Nephron progenitor cell (in vitro differentiated cells): ENCODE results near the gene FXYD7.
"Not testable (repeated sequence)": the region's sequence is repeated elsewhere in the genome, so short reads cannot be mapped to it uniquely, and the experiment has no call there.

Source experiments
- DNase-seq: peaks from one replicate; pipeline ENCODE4 v3.0.0; 2021
- H3K27ac Mint-ChIP-seq: 2 replicates; pipeline ENCODE4 v1.8.0; 2021; ENCODE audit warnings: mild to moderate bottlenecking, moderate library complexity, mixed read lengths
- H3K27me3 Mint-ChIP-seq: 2 replicates; pipeline ENCODE4 v1.8.0; 2021; ENCODE audit warnings: mild to moderate bottlenecking, low read depth, mixed read lengths; ENCODE audit not compliant: poor library complexity
- H3K36me3 Mint-ChIP-seq: 2 replicates; pipeline ENCODE4 v1.8.0; 2021; ENCODE audit warnings: low read depth, mixed read lengths
- H3K4me1 Mint-ChIP-seq: 2 replicates; pipeline ENCODE4 v1.8.0; 2021; ENCODE audit warnings: mixed read lengths
- H3K4me3 Mint-ChIP-seq: 2 replicates; pipeline ENCODE4 v1.8.0; 2021; ENCODE audit warnings: mild to moderate bottlenecking, moderate library complexity, mixed read lengths
- H3K9me3 Mint-ChIP-seq: 2 replicates; pipeline ENCODE4 v1.8.0; 2021; ENCODE audit warnings: mild to moderate bottlenecking, moderate library complexity, mixed read lengths
- CTCF ChIP-seq: fragments of 200-600 bp; sonication (generic); IDR thresholded peaks from 2 replicates; pipeline ENCODE4 v1.5.0; 2021; ENCODE audit warnings: antibody characterized with exemption

FXYD7 gene

GRCh38 chr19:35098413-35099049 lies 44.5 kb upstream of the FXYD7 start:
- peaks cover 12% of the 10 kb centered on the region for H3K4me1 Mint-ChIP-seq
- no peak overlapping the region for H3K4me3 Mint-ChIP-seq
- no peaks in the 10 kb centered on the region for H3K36me3 Mint-ChIP-seq
- peaks cover 18% of the 10 kb centered on the region for H3K27me3 Mint-ChIP-seq
- DNase-seq, result no peak
- TF ChIP-seq CTCF, result no peak
- H3K9me3 Mint-ChIP-seq, result no peaks in the 10 kb centered on the region
- H3K27ac Mint-ChIP-seq, result no peak overlapping the region

GRCh38 chr19:35099155-35099896 lies 43.7 kb upstream of the FXYD7 start:
- Mint-ChIP-seq H3K9me3 (no peaks in the 10 kb centered on the region), H3K36me3 (no peaks in the 10 kb centered on the region), H3K27me3 (peaks cover 24% of the 10 kb centered on the region)

GRCh38 chr19:35099897-35100275 lies 43.2 kb upstream of the FXYD7 start:
- TF ChIP-seq CTCF, result no peak
- Mint-ChIP-seq H3K36me3 (no peaks in the 10 kb centered on the region), H3K27ac (no peak overlapping the region), H3K9me3 (no peaks in the 10 kb centered on the region), H3K27me3 (peaks cover 24% of the 10 kb centered on the region), H3K4me3 (no peak overlapping the region), H3K4me1 (peaks cover 12% of the 10 kb centered on the region)
- DNase-seq, result no peak

More at GRCh38 chr19:35099155-35099896, 43.7 kb upstream of the FXYD7 start:
- TF ChIP-seq CTCF, result no peak
- H3K4me1 Mint-ChIP-seq, result peaks cover 12% of the 10 kb centered on the region
- no peak overlapping the region for H3K27ac Mint-ChIP-seq
- no peak for DNase-seq
- H3K4me3 Mint-ChIP-seq, result no peak overlapping the region

GRCh38 chr19:35100588-35101533 lies 42.2 kb upstream of the FXYD7 start:
- Mint-ChIP-seq H3K27ac (no peak overlapping the region), H3K27me3 (peaks cover 19% of the 10 kb centered on the region), H3K36me3 (no peaks in the 10 kb centered on the region), H3K9me3 (no peaks in the 10 kb centered on the region), H3K4me1 (peaks cover 5% of the 10 kb centered on the region), H3K4me3 (no peak overlapping the region)
- no peak for DNase-seq
- no peak for TF ChIP-seq CTCF

- H3K9me3 Mint-ChIP-seq, H3K4me1 Mint-ChIP-seq, DNase-seq, H3K36me3 Mint-ChIP-seq, H3K4me3 Mint-ChIP-seq, H3K27ac Mint-ChIP-seq: not testable (repeated sequence)
- peaks cover 19% of the 10 kb centered on the region for H3K27me3 Mint-ChIP-seq
Observed at GRCh38 chr19:35101949-35102348, 41.1 kb upstream of the FXYD7 start.

GRCh38 chr19:35103614-35104013 lies 39.4 kb upstream of the FXYD7 start:
- not testable (repeated sequence) for DNase-seq, H3K4me3 Mint-ChIP-seq, H3K27ac Mint-ChIP-seq, H3K4me1 Mint-ChIP-seq, H3K36me3 Mint-ChIP-seq, H3K9me3 Mint-ChIP-seq
- peaks cover 13% of the 10 kb centered on the region for H3K27me3 Mint-ChIP-seq
